SIG-M5 treated with dmso at 0.1 percent for 504 hours (cell line): ENCODE results near the gene MARCHF2.
"Not testable (repeated sequence)": the region's sequence is repeated elsewhere in the genome, so short reads cannot be mapped to it uniquely, and the experiment has no call there.

Experiments
- DNase-seq: peaks from one replicate; lab custom pipeline; 2025; ENCODE audit not compliant: unreplicated experiment; lab: John Stamatoyannopoulos, UW

The MARCHF2 gene

GRCh38 chr19:8404391-8405151 lies 8.5 kb upstream of the MARCHF2 start:
- no peak for DNase-seq

- DNase-seq, result not testable (repeated sequence)
Measured at GRCh38 chr19:8410718-8411117, 2.4 kb upstream of the MARCHF2 start.

GRCh38 chr19:8413629-8413995 lies 507 bp downstream of the MARCHF2 start:
- no peak for DNase-seq

GRCh38 chr19:8416796-8417195 lies 3.7 kb downstream of the MARCHF2 start:
- no peak for DNase-seq

- DNase-seq, result no peak
Measured at GRCh38 chr19:8421484-8422461, 8.7 kb downstream of the MARCHF2 start.

- peak; percentile 89 for DNase-seq
Measured at GRCh38 chr19:8423817-8424223, 10.7 kb downstream of the MARCHF2 start.

GRCh38 chr19:8425331-8425730 lies 12.2 kb downstream of the MARCHF2 start:
- DNase-seq, result not testable (repeated sequence)

- no peak for DNase-seq
Measured at GRCh38 chr19:8426283-8426682, 13.2 kb downstream of the MARCHF2 start.

- DNase-seq, result no peak
Measured at GRCh38 chr19:8429044-8429443, 15.9 kb downstream of the MARCHF2 start.

- DNase-seq, result no peak
Measured at GRCh38 chr19:8429826-8430225, 16.7 kb downstream of the MARCHF2 start.

- no peak for DNase-seq
Measured at GRCh38 chr19:8430650-8431049, 17.5 kb downstream of the MARCHF2 start.

- DNase-seq, result no peak
Measured at GRCh38 chr19:8438236-8438635, 25.1 kb downstream of the MARCHF2 start.

- DNase-seq, result no peak
Measured at GRCh38 chr19:8441725-8442544, 28.8 kb downstream of the MARCHF2 start.

GRCh38 chr19:8444140-8444676 lies 31.1 kb downstream of the MARCHF2 start:
- not testable (repeated sequence) for DNase-seq

- peak; percentile 90 for DNase-seq
Measured at GRCh38 chr19:8444677-8445487, 31.8 kb downstream of the MARCHF2 start, which contains the start of gene HNRNPM. Gene HNRNPM (plus strand): TSS chr19:8444975. CDS start chr19:8444999, 24 bp downstream.

GRCh38 chr19:8445488-8446001 lies 32.4 kb downstream of the MARCHF2 start:
- peak; percentile 32 for DNase-seq

- DNase-seq, result no peak
Measured at GRCh38 chr19:8446061-8446709, 33.1 kb downstream of the MARCHF2 start.

- peak; percentile 28 for DNase-seq
Measured at GRCh38 chr19:8449830-8450229, 36.7 kb downstream of the MARCHF2 start.

GRCh38 chr19:8451377-8451776 lies 38.3 kb downstream of the MARCHF2 start:
- DNase-seq, result no peak
